RWPE1 (cell line): ENCODE data around the gene NFATC2.
A peak's percentile ranks its signal among the peaks of the same experiment; 100 is the strongest.

Source experiments
- CTCF ChIA-PET: fragments of 350-600 bp; sonication (Branson Sonifier 250); formaldehyde crosslinking; extraction: SDS; loops from one replicate; lab custom pipeline; 2021; lab: Yijun Ruan, JAX
- POLR2A ChIA-PET: fragments of 400-600 bp; formaldehyde crosslinking; extraction: SDS; loops from one replicate; lab custom pipeline; 2020; ENCODE audit warnings: antibody characterized with exemption; ENCODE audit not compliant: low non-redundant PET; lab: Yijun Ruan, JAX
- DNase-seq: peaks from one replicate; pipeline ENCODE4 v3.0.0; 2012; ENCODE audit warnings: low spot score
- H3K27ac ChIP-seq: fragments of 450-650 bp; 2 replicates; pipeline ENCODE4 v1.5.1; 2017
- TF ChIP-seq, protein P1 (sequence below): fragments of 450-650 bp; conservative IDR thresholded peaks from 2 replicates; pipeline ENCODE4 v1.5.1; 2017; ENCODE audit warnings: low read depth, mild to moderate bottlenecking

The NFATC2 gene

GRCh38 chr20:51338692-51339440 lies 203.7 kb downstream of the NFATC2 start:
- no peak overlapping the region for H3K27ac ChIP-seq
- peak; percentile 55 for DNase-seq
- TF ChIP-seq, protein P1, sequence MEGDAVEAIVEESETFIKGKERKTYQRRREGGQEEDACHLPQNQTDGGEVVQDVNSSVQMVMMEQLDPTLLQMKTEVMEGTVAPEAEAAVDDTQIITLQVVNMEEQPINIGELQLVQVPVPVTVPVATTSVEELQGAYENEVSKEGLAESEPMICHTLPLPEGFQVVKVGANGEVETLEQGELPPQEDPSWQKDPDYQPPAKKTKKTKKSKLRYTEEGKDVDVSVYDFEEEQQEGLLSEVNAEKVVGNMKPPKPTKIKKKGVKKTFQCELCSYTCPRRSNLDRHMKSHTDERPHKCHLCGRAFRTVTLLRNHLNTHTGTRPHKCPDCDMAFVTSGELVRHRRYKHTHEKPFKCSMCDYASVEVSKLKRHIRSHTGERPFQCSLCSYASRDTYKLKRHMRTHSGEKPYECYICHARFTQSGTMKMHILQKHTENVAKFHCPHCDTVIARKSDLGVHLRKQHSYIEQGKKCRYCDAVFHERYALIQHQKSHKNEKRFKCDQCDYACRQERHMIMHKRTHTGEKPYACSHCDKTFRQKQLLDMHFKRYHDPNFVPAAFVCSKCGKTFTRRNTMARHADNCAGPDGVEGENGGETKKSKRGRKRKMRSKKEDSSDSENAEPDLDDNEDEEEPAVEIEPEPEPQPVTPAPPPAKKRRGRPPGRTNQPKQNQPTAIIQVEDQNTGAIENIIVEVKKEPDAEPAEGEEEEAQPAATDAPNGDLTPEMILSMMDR: no peak
- CTCF ChIA-PET: interaction anchor here (0.6 kb wide), 1 partner anchor 651 kb away, joined by 3 read pairs; no protein-coding TSS in a partner anchor
- POLR2A ChIA-PET: no interaction called here

DNA sequence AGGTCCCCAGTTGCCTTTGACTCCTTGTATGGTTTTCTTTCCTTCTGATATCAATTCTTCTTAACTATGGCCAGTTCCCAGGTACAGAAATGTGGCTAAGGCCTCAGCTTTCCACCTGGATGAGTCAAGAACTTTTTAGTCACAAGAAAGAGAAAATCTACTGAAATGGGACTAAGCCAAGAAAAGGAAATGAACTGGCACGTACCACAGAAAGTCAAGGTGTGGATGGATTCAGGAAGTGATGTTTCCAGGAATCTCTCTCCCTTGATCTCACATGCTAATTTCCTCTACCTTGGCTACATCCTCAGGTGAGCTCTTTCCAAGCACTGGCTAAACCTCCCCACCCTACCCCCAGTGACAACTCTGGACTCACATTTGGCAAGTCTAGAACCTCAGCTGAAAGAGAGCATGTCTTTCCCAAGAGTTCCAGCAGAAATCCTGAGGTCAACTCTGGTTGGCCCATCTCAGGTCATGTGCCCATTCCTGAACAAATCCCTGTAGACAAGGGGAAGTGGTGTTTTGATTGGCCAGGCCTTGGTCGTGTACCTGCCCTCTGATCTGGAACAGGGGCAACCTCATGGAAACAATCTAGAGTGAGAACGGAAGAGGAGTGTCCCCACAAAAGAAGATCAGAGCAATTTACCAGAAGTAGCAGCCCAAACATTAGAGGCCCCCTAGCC lies 205.3 kb downstream of the NFATC2 start:
- H3K27ac ChIP-seq: no peak overlapping the region
- TF ChIP-seq, protein P1: no peak
- CTCF ChIA-PET: interaction anchor here (0.7 kb wide), 1 partner anchor 9 kb away, joined by 4 read pairs; no protein-coding TSS in a partner anchor
- POLR2A ChIA-PET: no interaction called here
- no peak for DNase-seq
